ENCODE results near the gene UQCRHL. TPM values are rescaled to one million over a fixed set of nuclear protein-coding genes. Genes with fewer than 3 reads are reported as not detected.

The UQCRHL gene
- total and polyA plus RNA-seq, 10 of the 15 experiments (the other 5 are each of a cell fraction or from before 2014, with no cell fraction given): 1.4 to 17.3 (median 5.7) TPM

DNA sequence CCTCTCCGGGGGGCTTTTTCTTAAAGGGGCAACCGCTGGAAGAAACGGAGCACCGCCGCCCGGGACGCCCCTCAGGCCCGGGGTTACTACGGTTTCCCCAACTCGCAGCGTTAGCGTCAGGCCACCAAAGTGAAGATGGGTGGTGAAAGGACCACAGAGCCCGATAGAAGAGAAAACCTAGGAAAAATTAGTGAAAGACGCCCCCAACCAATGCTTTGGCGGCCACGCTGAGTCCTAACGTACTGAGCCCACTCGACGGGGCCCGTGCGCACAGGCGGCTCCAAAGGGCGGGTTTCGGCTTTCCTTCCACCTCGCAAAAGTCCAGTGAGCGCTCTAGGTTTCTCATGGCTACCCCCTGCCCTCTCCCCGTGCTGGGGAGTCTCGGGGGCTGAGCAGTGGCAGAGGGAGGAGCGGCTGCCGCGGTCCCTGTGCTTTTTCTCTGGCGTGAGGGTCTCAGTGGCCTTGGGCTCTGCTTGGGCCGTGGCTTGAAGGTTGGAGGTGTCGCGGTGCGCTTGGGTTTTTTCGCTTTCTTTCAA lies 27.8 kb upstream of the UQCRHL start (continued):
- TF ChIP-seq, protein P1, sequence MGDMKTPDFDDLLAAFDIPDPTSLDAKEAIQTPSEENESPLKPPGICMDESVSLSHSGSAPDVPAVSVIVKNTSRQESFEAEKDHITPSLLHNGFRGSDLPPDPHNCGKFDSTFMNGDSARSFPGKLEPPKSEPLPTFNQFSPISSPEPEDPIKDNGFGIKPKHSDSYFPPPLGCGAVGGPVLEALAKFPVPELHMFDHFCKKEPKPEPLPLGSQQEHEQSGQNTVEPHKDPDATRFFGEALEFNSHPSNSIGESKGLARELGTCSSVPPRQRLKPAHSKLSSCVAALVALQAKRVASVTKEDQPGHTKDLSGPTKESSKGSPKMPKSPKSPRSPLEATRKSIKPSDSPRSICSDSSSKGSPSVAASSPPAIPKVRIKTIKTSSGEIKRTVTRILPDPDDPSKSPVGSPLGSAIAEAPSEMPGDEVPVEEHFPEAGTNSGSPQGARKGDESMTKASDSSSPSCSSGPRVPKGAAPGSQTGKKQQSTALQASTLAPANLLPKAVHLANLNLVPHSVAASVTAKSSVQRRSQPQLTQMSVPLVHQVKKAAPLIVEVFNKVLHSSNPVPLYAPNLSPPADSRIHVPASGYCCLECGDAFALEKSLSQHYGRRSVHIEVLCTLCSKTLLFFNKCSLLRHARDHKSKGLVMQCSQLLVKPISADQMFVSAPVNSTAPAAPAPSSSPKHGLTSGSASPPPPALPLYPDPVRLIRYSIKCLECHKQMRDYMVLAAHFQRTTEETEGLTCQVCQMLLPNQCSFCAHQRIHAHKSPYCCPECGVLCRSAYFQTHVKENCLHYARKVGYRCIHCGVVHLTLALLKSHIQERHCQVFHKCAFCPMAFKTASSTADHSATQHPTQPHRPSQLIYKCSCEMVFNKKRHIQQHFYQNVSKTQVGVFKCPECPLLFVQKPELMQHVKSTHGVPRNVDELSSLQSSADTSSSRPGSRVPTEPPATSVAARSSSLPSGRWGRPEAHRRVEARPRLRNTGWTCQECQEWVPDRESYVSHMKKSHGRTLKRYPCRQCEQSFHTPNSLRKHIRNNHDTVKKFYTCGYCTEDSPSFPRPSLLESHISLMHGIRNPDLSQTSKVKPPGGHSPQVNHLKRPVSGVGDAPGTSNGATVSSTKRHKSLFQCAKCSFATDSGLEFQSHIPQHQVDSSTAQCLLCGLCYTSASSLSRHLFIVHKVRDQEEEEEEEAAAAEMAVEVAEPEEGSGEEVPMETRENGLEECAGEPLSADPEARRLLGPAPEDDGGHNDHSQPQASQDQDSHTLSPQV (IDR thresholded peaks at IDR 0.05): no peak
- TF ChIP-seq CREM (IDR thresholded peaks at IDR 0.05; ENCODE audit: low read depth) (0 out of 2 replicates have a peak, but pooled peaks have one; percentile 2), ZSCAN29 (IDR thresholded peaks at IDR 0.05) (no peak), ASH2L (IDR thresholded peaks at IDR 0.05; ENCODE audit: borderline replicate concordance, low read depth) (no peak), SMAD5 (IDR thresholded peaks at IDR 0.05; ENCODE audit: low read depth) (no peak; the same call in 1 of the 2 replicates), WRNIP1 (IDR thresholded peaks at IDR 0.05; ENCODE audit: borderline replicate concordance, low read depth, low read length) (no peak), CBFB (IDR thresholded peaks at IDR 0.05; ENCODE audit: low read depth) (no peak; the same call in 1 of the 2 replicates), TAF1 (IDR thresholded peaks at IDR 0.05; ENCODE audit: borderline replicate concordance, low read depth, low read length) (no peak), ZNF622 (IDR thresholded peaks at IDR 0.05) (no peak), JUNB (IDR thresholded peaks at IDR 0.05) (no peak)
- TF ChIP-seq, protein P2, sequence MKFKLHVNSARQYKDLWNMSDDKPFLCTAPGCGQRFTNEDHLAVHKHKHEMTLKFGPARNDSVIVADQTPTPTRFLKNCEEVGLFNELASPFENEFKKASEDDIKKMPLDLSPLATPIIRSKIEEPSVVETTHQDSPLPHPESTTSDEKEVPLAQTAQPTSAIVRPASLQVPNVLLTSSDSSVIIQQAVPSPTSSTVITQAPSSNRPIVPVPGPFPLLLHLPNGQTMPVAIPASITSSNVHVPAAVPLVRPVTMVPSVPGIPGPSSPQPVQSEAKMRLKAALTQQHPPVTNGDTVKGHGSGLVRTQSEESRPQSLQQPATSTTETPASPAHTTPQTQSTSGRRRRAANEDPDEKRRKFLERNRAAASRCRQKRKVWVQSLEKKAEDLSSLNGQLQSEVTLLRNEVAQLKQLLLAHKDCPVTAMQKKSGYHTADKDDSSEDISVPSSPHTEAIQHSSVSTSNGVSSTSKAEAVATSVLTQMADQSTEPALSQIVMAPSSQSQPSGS (IDR thresholded peaks at IDR 0.05; ENCODE audit: low read length): no peak
